Upper lobe of left lung (tissue), 6 donors: ENCODE results near the gene PTPN11. TPM values are rescaled to one million over a fixed set of nuclear protein-coding genes. Genes with fewer than 3 reads are reported as not detected.

ENCODE experiments used
- ATAC-seq, 2 donors: fragments of 200-7000 bp; cut with Tn5 transposase; one replicate each; pipeline ENCODE4 v1.9.1; 2022; ENCODE audit warnings: mild to moderate bottlenecking in 2 of 2, moderate library complexity in 2 of 2; ENCODE audit not compliant: low FRiP score in 2 of 2
- DNase-seq, 2 donors: peaks; one replicate each; pipeline ENCODE4 v3.0.0-alpha.2; 2019 to 2020
- H3K27ac ChIP-seq, 4 donors: fragments of 200-600 bp; sonication (generic); one replicate each; pipeline ENCODE4 v1.5.1; 2016 to 2019
- H3K27me3 ChIP-seq, 4 donors: fragments of 200-600 bp; sonication (generic); one replicate each; pipeline ENCODE4 v1.5.1; 2017 to 2019
- H3K36me3 ChIP-seq, 4 donors: fragments of 200-600 bp; sonication (generic); one replicate each; pipeline ENCODE4 v1.5.1; 2016 to 2019
- H3K4me1 ChIP-seq, 4 donors: fragments of 200-600 bp; sonication (generic); one replicate each; pipeline ENCODE4 v1.5.1; 2018 to 2019
- H3K4me3 ChIP-seq, 4 donors: fragments of 200-600 bp; sonication (generic); one replicate each; pipeline ENCODE4 v1.5.1; 2017 to 2019; ENCODE audit warnings: mild to moderate bottlenecking in 2 of 4, moderate library complexity in 1 of 4
- H3K9me3 ChIP-seq, 4 donors: fragments of 200-600 bp; sonication (generic); one replicate each; pipeline ENCODE4 v1.5.1; 2018 to 2019
- CTCF ChIP-seq, 6 experiments: fragments of 450-650 bp in 4 of 6; fragments of 200-600 bp in 2 of 6; sonication (generic) in 2 of 6; IDR thresholded peaks; one replicate each; pipeline ENCODE4 v1.5.1; 2016 to 2019; ENCODE audit warnings: antibody characterized with exemption in 6 of 6
- EP300 ChIP-seq, 4 donors: sonication (generic); formaldehyde crosslinking; IDR thresholded peaks; one replicate each; pipeline ENCODE4 v1.5.1; 2017; ENCODE audit warnings: antibody characterized with exemption in 4 of 4, control low read depth in 2 of 4
- POLR2A ChIP-seq, 4 donors: fragments of 450-650 bp; IDR thresholded peaks; one replicate each; pipeline ENCODE4 v1.5.1; 2016 to 2017; ENCODE audit warnings: antibody characterized with exemption in 4 of 4, mild to moderate bottlenecking in 2 of 4
- POLR2AphosphoS5 ChIP-seq, 2 donors: sonication (generic); formaldehyde crosslinking; IDR thresholded peaks; one replicate each; pipeline ENCODE4 v1.5.1; 2017; ENCODE audit warnings: antibody characterized with exemption in 2 of 2
- WGBS, 2 donors: methylation state at CpG; one replicate each; pipeline ENCODE4 v1.1.5; 2017 to 2018; 5-methylcytosine and 5-hydroxymethylcytosine counted together
- total RNA-seq, 6 donors: library from RNA; depleted of rRNA in 4 of 6; stranded (reverse); fragments of >200 nt in 4 of 6; gene quantifications; one replicate each; pipeline versions ENCODE4 v1.1.0 to v1.2.1, GENCODE V29; 2016 to 2021
- donor health status: DM: no; HTN: no; CAD: no; lungs with moderate emphysema.
- donor health status: DM: no; HTN: yes; CAD: no; lungs with severe emphysema.

Gene PTPN11
- total RNA-seq, 6 donors from 2014 or later: 52.0 to 99.1 (median 84.5) TPM

GRCh38 chr12:112463478-112463877, 44.7 kb downstream of the PTPN11 start:
- Histone ChIP-seq H3K27ac (no peak overlapping the region), H3K36me3 (peaks cover 0 to 27% (median 12%) of the 10 kb centered on the region in 4 donors), H3K4me1 (peaks cover 0 to 5% (median 0%) of the 10 kb centered on the region in 4 donors), H3K4me3 (no peak overlapping the region), H3K9me3 (no peaks in the 10 kb centered on the region), H3K27me3 (no peaks in the 10 kb centered on the region)
- ATAC-seq (no peak), DNase-seq (no peak)
- TF ChIP-seq EP300 (IDR thresholded peaks at IDR 0.05): no peak
- no peak for TF ChIP-seq CTCF (IDR thresholded peaks at IDR 0.05)
- TF ChIP-seq POLR2A (IDR thresholded peaks at IDR 0.05): no peak
- TF ChIP-seq POLR2AphosphoS5 (IDR thresholded peaks at IDR 0.05): no peak
- WGBS, 2 donors: 48 to 62% methylated on average over 2 of the region's 2 CpGs

DNA sequence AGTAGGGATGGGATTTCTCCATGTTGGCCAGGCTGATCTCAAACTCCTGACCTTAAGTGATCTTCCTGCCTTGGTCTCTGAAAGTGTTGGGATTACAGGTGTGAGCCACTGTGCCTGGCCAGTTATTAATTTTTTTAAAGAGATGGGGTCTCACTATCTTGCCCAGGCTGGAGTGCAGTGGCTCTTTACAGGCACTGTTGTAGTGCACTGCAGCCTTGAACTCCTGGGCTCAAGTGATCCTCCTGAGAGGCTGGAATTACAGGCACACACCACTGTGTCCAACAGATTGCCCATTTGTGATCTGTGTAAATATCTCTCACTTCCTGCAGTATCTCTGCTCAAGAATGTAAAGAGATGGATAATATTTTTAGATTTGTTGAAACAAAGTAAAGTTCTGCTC, 45.9 kb downstream of the PTPN11 start:
- H3K36me3 ChIP-seq: peaks cover 0 to 25% (median 11%) of the 10 kb centered on the region in 4 donors
- no peaks in the 10 kb centered on the region for H3K27me3 ChIP-seq
- TF ChIP-seq POLR2AphosphoS5 (IDR thresholded peaks at IDR 0.05) (no peak), POLR2A (IDR thresholded peaks at IDR 0.05) (no peak), CTCF (IDR thresholded peaks at IDR 0.05) (no peak), EP300 (IDR thresholded peaks at IDR 0.05) (no peak)

GRCh38 chr12:112466011-112466422, 47.3 kb downstream of the PTPN11 start:
- H3K27me3 ChIP-seq: no peaks in the 10 kb centered on the region
- H3K36me3 ChIP-seq: peaks cover 0 to 24% (median 8%) of the 10 kb centered on the region in 4 donors
- H3K4me3 ChIP-seq: no peak overlapping the region
- DNase-seq: no peak
- H3K9me3 ChIP-seq: no peaks in the 10 kb centered on the region
- no peak for ATAC-seq
- TF ChIP-seq POLR2AphosphoS5 (IDR thresholded peaks at IDR 0.05): no peak
- no peak for TF ChIP-seq CTCF (IDR thresholded peaks at IDR 0.05)
- no peak for TF ChIP-seq POLR2A (IDR thresholded peaks at IDR 0.05)
- no peak for TF ChIP-seq EP300 (IDR thresholded peaks at IDR 0.05)
- peaks cover 0 to 5% (median 0%) of the 10 kb centered on the region in 4 donors for H3K4me1 ChIP-seq
- no peak overlapping the region for H3K27ac ChIP-seq

More for the DNA sequence above, 45.9 kb downstream of the PTPN11 start:
- no peak for ATAC-seq
- no peak overlapping the region for H3K4me3 ChIP-seq
- no peak overlapping the region for H3K27ac ChIP-seq
- no peaks in the 10 kb centered on the region for H3K9me3 ChIP-seq
- no peak for DNase-seq
- H3K4me1 ChIP-seq: peaks cover 0 to 5% (median 0%) of the 10 kb centered on the region in 4 donors

DNA sequence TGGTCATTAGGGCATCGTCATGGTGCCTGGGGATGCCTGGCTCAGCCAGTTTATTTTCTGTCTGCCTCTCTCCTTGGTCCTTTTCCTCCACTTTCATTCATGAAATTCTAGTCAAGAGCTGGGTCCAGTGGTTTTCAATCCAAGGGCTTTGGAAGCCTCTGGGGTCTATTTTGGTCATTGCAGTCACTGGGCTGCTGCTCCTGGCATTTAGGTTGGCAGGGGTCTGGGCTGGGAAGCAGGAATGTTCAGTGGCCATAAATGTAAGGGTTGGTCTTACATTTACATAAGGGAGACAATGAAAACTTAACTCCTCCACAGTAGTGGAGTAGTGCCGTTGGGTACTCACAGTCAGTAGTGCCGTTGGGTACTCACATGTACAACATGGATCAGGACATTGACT, 48.1 kb downstream of the PTPN11 start:
- TF ChIP-seq POLR2AphosphoS5 (IDR thresholded peaks at IDR 0.05): no peak
- no peak for TF ChIP-seq POLR2A (IDR thresholded peaks at IDR 0.05)
- TF ChIP-seq EP300 (IDR thresholded peaks at IDR 0.05): no peak
- TF ChIP-seq CTCF (IDR thresholded peaks at IDR 0.05): no peak
- Histone ChIP-seq H3K4me1 (peaks cover 0 to 5% (median 0%) of the 10 kb centered on the region in 4 donors), H3K9me3 (no peaks in the 10 kb centered on the region), H3K27me3 (no peaks in the 10 kb centered on the region), H3K36me3 (peaks cover 0 to 29% (median 8%) of the 10 kb centered on the region in 4 donors), H3K4me3 (no peak overlapping the region), H3K27ac (no peak overlapping the region)
- ATAC-seq (no peak), DNase-seq (no peak)
- WGBS, 2 donors: 95 to 97% methylated on average over 3 of the region's 3 CpGs

DNA sequence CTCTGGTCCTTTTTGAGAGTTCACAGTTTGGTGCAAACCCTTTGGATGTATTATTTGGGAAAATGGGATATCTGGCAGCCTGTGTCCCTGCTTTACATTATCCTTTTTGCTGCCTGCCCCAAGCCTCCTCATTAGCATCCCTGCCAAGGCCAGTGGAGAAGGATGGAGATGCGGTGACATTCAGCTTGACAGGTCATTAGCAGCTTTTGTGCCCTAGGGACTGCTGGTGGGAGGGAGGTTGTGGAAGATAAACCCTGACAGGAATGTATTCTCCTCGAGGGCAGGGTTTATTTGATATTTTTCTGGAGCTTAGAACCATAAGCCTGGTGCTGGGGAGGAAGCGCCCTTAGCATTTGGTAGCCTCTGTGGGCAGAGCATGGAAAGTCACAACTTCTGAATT, 49.3 kb downstream of the PTPN11 start:
- H3K27ac ChIP-seq: no peak overlapping the region
- 84 to 90% methylated on average over 3 of the region's 3 CpGs for WGBS, 2 donors
- TF ChIP-seq POLR2A (IDR thresholded peaks at IDR 0.05): no peak
- no peak for TF ChIP-seq CTCF (IDR thresholded peaks at IDR 0.05)
- TF ChIP-seq EP300 (IDR thresholded peaks at IDR 0.05): no peak
- no peak for TF ChIP-seq POLR2AphosphoS5 (IDR thresholded peaks at IDR 0.05)
- no peaks in the 10 kb centered on the region for H3K9me3 ChIP-seq
- H3K4me1 ChIP-seq: peaks cover 0 to 5% (median 0%) of the 10 kb centered on the region in 4 donors
- peaks cover 1 to 40% (median 12%) of the 10 kb centered on the region in 4 donors for H3K36me3 ChIP-seq
- H3K4me3 ChIP-seq: no peak overlapping the region
- DNase-seq (no peak), ATAC-seq (no peak)
- H3K27me3 ChIP-seq: no peaks in the 10 kb centered on the region
